RWPE2 (cell line): Measurements from ENCODE around the gene ADORA2B.
A peak's percentile ranks its signal among the peaks of the same experiment; 100 is the strongest.

Source experiments
- ATAC-seq: fragments of 200-7000 bp; cut with Tn5 transposase; 3 replicates; pipeline ENCODE4 v1.9.1; 2021; ENCODE audit warnings: low read depth
- DNase-seq: peaks from one replicate; pipeline ENCODE4 v3.0.0-alpha.2; 2020; ENCODE audit warnings: low spot score
- H3K27ac ChIP-seq: fragments of 450-650 bp; 2 replicates; pipeline ENCODE4 v1.5.1; 2017; ENCODE audit warnings: mild to moderate bottlenecking; ENCODE audit not compliant: poor library complexity, severe bottlenecking
- H3K27me3 ChIP-seq: fragments of 250-450 bp; sonication (Bioruptor Pico); 2 replicates; pipeline ENCODE4 v1.5.1; 2021; ENCODE audit warnings: mild to moderate bottlenecking, moderate library complexity; ENCODE audit not compliant: insufficient read depth, poor library complexity, severe bottlenecking
- H3K36me3 ChIP-seq: fragments of 250-450 bp; sonication (Bioruptor Pico); 2 replicates; pipeline ENCODE4 v1.5.1; 2020; ENCODE audit warnings: low read depth, mild to moderate bottlenecking, moderate library complexity
- H3K4me1 ChIP-seq: fragments of 250-450 bp; sonication (Bioruptor Pico); 2 replicates; pipeline ENCODE4 v1.5.1; 2021; ENCODE audit warnings: mild to moderate bottlenecking, moderate library complexity; ENCODE audit not compliant: insufficient read depth, poor library complexity, severe bottlenecking
- H3K4me3 ChIP-seq: fragments of 250-450 bp; sonication (Bioruptor Pico); 2 replicates; pipeline ENCODE4 v1.5.1; 2021; ENCODE audit warnings: mild to moderate bottlenecking, moderate library complexity; ENCODE audit not compliant: severe bottlenecking
- H3K9me3 ChIP-seq: fragments of 250-450 bp; sonication (Bioruptor Pico); 2 replicates; pipeline ENCODE4 v1.5.1; 2021; ENCODE audit warnings: mild to moderate bottlenecking, moderate library complexity; ENCODE audit not compliant: severe bottlenecking
- CTCF ChIP-seq: fragments of 450-650 bp; IDR thresholded peaks from one replicate; pipeline ENCODE4 v1.5.1; 2017; ENCODE audit warnings: mild to moderate bottlenecking, moderate library complexity; ENCODE audit not compliant: poor library complexity, severe bottlenecking

ADORA2B gene

GRCh38 chr17:16013943-16014407 lies 69.0 kb downstream of the ADORA2B start:
- no peak overlapping the region for H3K4me3 ChIP-seq
- ATAC-seq (peak; percentile 89), DNase-seq (no peak)
- H3K9me3 ChIP-seq = no peaks in the 10 kb centered on the region
- no peaks in the 10 kb centered on the region for H3K27me3 ChIP-seq
- H3K27ac ChIP-seq = peak overlapping the region; percentile 70
- H3K36me3 ChIP-seq = peaks cover 80% of the 10 kb centered on the region
- H3K4me1 ChIP-seq = peaks cover 20% of the 10 kb centered on the region
- peak; percentile 72 for TF ChIP-seq CTCF

- Histone ChIP-seq H3K27me3 (no peaks in the 10 kb centered on the region), H3K27ac (no peak overlapping the region), H3K4me1 (peaks cover 7% of the 10 kb centered on the region), H3K4me3 (no peak overlapping the region), H3K9me3 (no peaks in the 10 kb centered on the region), H3K36me3 (peaks cover 87% of the 10 kb centered on the region)
- DNase-seq (no peak), ATAC-seq (no peak)
- TF ChIP-seq CTCF = no peak
Observed at GRCh38 chr17:16019347-16019746, 74.4 kb downstream of the ADORA2B start.

DNA sequence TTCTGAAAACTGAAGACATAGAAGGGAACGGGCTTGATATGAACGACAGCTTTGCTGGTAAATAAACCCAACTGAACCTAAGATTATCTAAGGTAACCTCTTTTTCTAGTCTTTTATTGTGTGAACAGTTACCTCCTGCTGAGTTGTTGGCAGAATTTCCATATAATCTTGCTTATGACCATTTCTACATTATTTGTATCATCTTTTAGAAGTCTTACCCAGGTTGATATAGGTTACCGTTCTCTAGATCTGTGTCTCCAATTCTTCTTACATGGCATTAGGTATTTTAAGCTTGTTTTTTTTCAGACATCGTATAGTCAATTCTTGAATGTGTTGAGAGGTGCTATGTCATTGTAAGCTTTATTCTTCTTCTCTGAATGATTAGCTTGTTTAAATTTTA lies 79.0 kb downstream of the ADORA2B start:
- H3K36me3 ChIP-seq = peaks cover 85% of the 10 kb centered on the region
- no peak overlapping the region for H3K27ac ChIP-seq
- ATAC-seq = no peak
- no peak for TF ChIP-seq CTCF
- H3K4me1 ChIP-seq = peaks cover 16% of the 10 kb centered on the region
- no peaks in the 10 kb centered on the region for H3K27me3 ChIP-seq
- no peak overlapping the region for H3K4me3 ChIP-seq
- DNase-seq = no peak
- no peaks in the 10 kb centered on the region for H3K9me3 ChIP-seq

GRCh38 chr17:16025202-16025601 lies 80.3 kb downstream of the ADORA2B start:
- TF ChIP-seq CTCF = no peak
- Histone ChIP-seq H3K4me3 (no peak overlapping the region), H3K27ac (no peak overlapping the region), H3K36me3 (peaks cover 87% of the 10 kb centered on the region), H3K4me1 (peaks cover 21% of the 10 kb centered on the region), H3K9me3 (no peaks in the 10 kb centered on the region), H3K27me3 (no peaks in the 10 kb centered on the region)
- DNase-seq (no peak), ATAC-seq (no peak)
